K562 (cell line): ENCODE results near the gene IQCM. TPM values are rescaled to one million over a fixed set of nuclear protein-coding genes. Genes with fewer than 3 reads are reported as not detected.

ENCODE experiments used
- ATAC-seq: fragments of 200-7000 bp; cut with Tn5 transposase; 3 replicates; pipeline ENCODE4 v1.9.1; 2020; ENCODE audit warnings: moderate library complexity
- BruUV-seq: library from RNA; stranded (reverse); fragments of 400-500 nt; replicated peaks from 2 replicates; lab custom pipeline; 2021; lab: Mats Ljungman, UMichigan
- CTCF ChIA-PET: fragments of 300-600 bp; formaldehyde crosslinking; extraction: SDS; loops from one replicate; lab custom pipeline; 2021; ENCODE audit warnings: low intra/inter-chr PET ratio; lab: Yijun Ruan, JAX
- POLR2A ChIA-PET: fragments of 300-600, 350-650 bp; sonication (Branson Sonifier 250); formaldehyde crosslinking; extraction: SDS; loops from one replicate; lab custom pipeline; 2021; ENCODE audit warnings: antibody characterized with exemption, inconsistent platforms; lab: Yijun Ruan, JAX
- DNase-seq, 4 experiments: peaks; one replicate each; pipeline versions ENCODE4 v3.0.0 to v3.0.0-alpha.2; 2011 to 2018; ENCODE audit warnings: low spot score in 3 of 4, mixed read lengths in 3 of 4; ENCODE audit errors: extremely low read depth in 1 of 4
- FAIRE-seq: peaks from 2 replicates; lab custom pipeline; 2011; peaks lifted over from hg19 to GRCh38; lab: Jason Lieb, UNC
- H2AFZ ChIP-seq: 2 replicates; pipeline ENCODE4 v1.6.0; 2011; ENCODE audit warnings: low read depth, low read length, control low read depth, inconsistent platforms
- H3K27ac ChIP-seq: fragments of 200-600 bp; 3 replicates; pipeline ENCODE4 v1.8.0; 2011; ENCODE audit warnings: low read depth, mild to moderate bottlenecking, control low read depth, inconsistent platforms, low read length, moderate library complexity, mixed read lengths; ENCODE audit errors: extremely low read depth
- H3K27me3 ChIP-seq, 2 experiments: fragments of 300-600 bp in 1 of 2; 2 replicates in 1 of 2; 3 replicates in 1 of 2; pipeline versions ENCODE4 v1.6.0 to v1.8.0; 2011; ENCODE audit warnings: inconsistent platforms in 2 of 2, low read length in 2 of 2, mild to moderate bottlenecking in 1 of 2, mixed read lengths in 1 of 2, moderate library complexity in 1 of 2; ENCODE audit not compliant: control insufficient read depth in 2 of 2, insufficient read depth in 2 of 2
- H3K36me3 ChIP-seq: fragments of 300-600 bp; 3 replicates; pipeline ENCODE4 v1.8.0; 2011; ENCODE audit warnings: mild to moderate bottlenecking, low read length, inconsistent platforms; ENCODE audit not compliant: control insufficient read depth, insufficient read depth
- H3K4me1 ChIP-seq, 2 experiments: fragments of 200-600 bp in 1 of 2; replicated peaks in 1 of 2; 2 replicates in 1 of 2; 3 replicates in 1 of 2; pipeline versions ENCODE4 v1.5.1 to v1.8.0; 2011; ENCODE audit warnings: inconsistent platforms in 2 of 2, low read length in 2 of 2, mild to moderate bottlenecking in 1 of 2, mixed read lengths in 1 of 2, moderate library complexity in 1 of 2; ENCODE audit not compliant: control insufficient read depth in 2 of 2, insufficient read depth in 2 of 2
- H3K4me2 ChIP-seq: 2 replicates; pipeline ENCODE4 v1.6.1; 2011; ENCODE audit warnings: low read length, control low read depth, inconsistent platforms, mixed read lengths; ENCODE audit not compliant: insufficient read depth
- H3K4me3 ChIP-seq: fragments of 200-600 bp; sonication (generic), shearing (Covaris generic); 2 replicates; pipeline ENCODE4 v1.5.1; 2016; ENCODE audit warnings: control low read depth, inconsistent platforms
- H3K79me2 ChIP-seq: fragments of 200-600 bp; 3 replicates; pipeline ENCODE4 v1.8.0; 2011; ENCODE audit warnings: low read length, inconsistent platforms; ENCODE audit not compliant: control insufficient read depth, insufficient read depth
- H3K9ac ChIP-seq, 2 experiments: 2 replicates each; pipeline versions ENCODE4 v1.6.0 to v1.6.1; 2011; ENCODE audit warnings: low read depth in 2 of 2, low read length in 2 of 2, control low read depth in 1 of 2, inconsistent platforms in 1 of 2, mild to moderate bottlenecking in 1 of 2, mixed read lengths in 1 of 2; ENCODE audit not compliant: insufficient read depth in 1 of 2
- H3K9me1 ChIP-seq: one replicate; pipeline ENCODE4 v1.6.0; 2011; ENCODE audit warnings: inconsistent platforms, mild to moderate bottlenecking, low read length, moderate library complexity; ENCODE audit not compliant: control insufficient read depth, insufficient read depth
- H3K9me3 ChIP-seq: replicated peaks from 2 replicates; pipeline ENCODE4 v1.5.1; 2011; ENCODE audit warnings: low read depth, low read length, inconsistent platforms; ENCODE audit not compliant: control insufficient read depth, insufficient read depth
- H4K20me1 ChIP-seq: replicated peaks from 2 replicates; pipeline ENCODE4 v1.6.1; 2011; ENCODE audit warnings: low read length, inconsistent platforms, mixed read lengths; ENCODE audit not compliant: control insufficient read depth, insufficient read depth
- ATF6 ChIP-seq: sonication (generic); formaldehyde crosslinking; IDR thresholded peaks from 2 replicates; pipeline ENCODE4 v1.4.0; 2020; ENCODE audit warnings: mild to moderate bottlenecking, missing genetic modification reagents
- GTF2B ChIP-seq: IDR thresholded peaks from 2 replicates; pipeline ENCODE4 v1.6.1; 2011; ENCODE audit not compliant: insufficient read length; ENCODE audit errors: extremely low read depth
- HDAC8 ChIP-seq: fragments of 450-650 bp; IDR thresholded peaks from 2 replicates; pipeline ENCODE4 v1.6.1; 2016; ENCODE audit warnings: mild to moderate bottlenecking, missing genetic modification characterization, moderate library complexity, missing compliant biosample characterization
- IFI16 ChIP-seq: fragments of 250-450 bp; sonication (Bioruptor Pico); IDR thresholded peaks from 2 replicates; pipeline ENCODE4 v2.1.2; 2022; ENCODE audit warnings: mild to moderate bottlenecking, inconsistent platforms
- IRF2 ChIP-seq: sonication (generic); formaldehyde crosslinking; IDR thresholded peaks from 2 replicates; pipeline ENCODE4 v1.8.1; 2022; ENCODE audit warnings: mild to moderate bottlenecking, missing genetic modification reagents
- JUNB ChIP-seq: fragments of 450-650 bp; formaldehyde crosslinking; conservative IDR thresholded peaks from 2 replicates; pipeline ENCODE4 v1.4.0; 2020; ENCODE audit warnings: mild to moderate bottlenecking
- MBD2 ChIP-seq: sonication (generic); IDR thresholded peaks from 2 replicates; pipeline ENCODE4 v1.6.1; 2016; ENCODE audit warnings: low read depth, borderline replicate concordance
- MYNN ChIP-seq, 2 experiments: sonication (generic); formaldehyde crosslinking in 1 of 2; IDR thresholded peaks; 2 replicates each; pipeline versions ENCODE4 v1.5.0 to v1.6.1; 2016 to 2020; ENCODE audit warnings: antibody characterized with exemption in 1 of 2, missing genetic modification reagents in 1 of 2
- NFE2 ChIP-seq: IDR thresholded peaks from 2 replicates; pipeline ENCODE4 v1.6.1; 2014; ENCODE audit warnings: antibody characterized with exemption, low read depth
- NRF1 ChIP-seq, 2 experiments: fragments of 450-650 bp; IDR thresholded peaks in 1 of 2; conservative IDR thresholded peaks in 1 of 2; 2 replicates each; pipeline ENCODE4 v1.6.1; 2014; ENCODE audit warnings: mild to moderate bottlenecking in 2 of 2
- PTTG1 ChIP-seq: fragments of 450-650 bp; IDR thresholded peaks from 2 replicates; pipeline ENCODE4 v1.6.1; 2016; ENCODE audit warnings: low read depth, mild to moderate bottlenecking, missing genetic modification characterization, missing compliant biosample characterization
- TAF15 ChIP-seq: fragments of 200-400 bp; formaldehyde crosslinking; IDR thresholded peaks from 2 replicates; pipeline ENCODE4 v1.6.1; 2017; ENCODE audit warnings: mild to moderate bottlenecking, low read depth, low read length, moderate library complexity
- TBP ChIP-seq: optimal IDR thresholded peaks from 2 replicates; pipeline ENCODE3; 2011; ENCODE audit warnings: low read depth, low read length, improper control_type of control experiment
- ZFP30 ChIP-seq: fragments of 250-450 bp; sonication (Bioruptor Pico); IDR thresholded peaks from 2 replicates; pipeline ENCODE4 v1.8.0; 2022; ENCODE audit warnings: moderate library complexity, mild to moderate bottlenecking, inconsistent platforms, borderline replicate concordance
- ZNF165 ChIP-seq: fragments of 250-450 bp; sonication (Bioruptor Pico); IDR thresholded peaks from 2 replicates; pipeline ENCODE4 v1.4.0; 2020; ENCODE audit warnings: borderline replicate concordance
- ZNF23 ChIP-seq: fragments of 250-450 bp; sonication (Bioruptor Pico); IDR thresholded peaks from 2 replicates; pipeline ENCODE4 v1.4.0; 2020; ENCODE audit warnings: mild to moderate bottlenecking
- ZNF717 ChIP-seq: fragments of 250-450 bp; sonication (Bioruptor Pico); IDR thresholded peaks from 2 replicates; pipeline ENCODE4 v1.5.0; 2021
- WGBS: fragments of 100-300 bp; shearing (Covaris generic); methylation state at CpG from one replicate; pipeline ENCODE4 v1.1.6; 2016; ENCODE audit warnings: low coverage, mixed read lengths; ENCODE audit not compliant: insufficient coverage; ENCODE audit errors: missing lambda C conversion rate; 5-methylcytosine and 5-hydroxymethylcytosine counted together
- in situ Hi-C: fragments of 300-500 bp; cut with MboI; formaldehyde crosslinking; loops from 4 replicates; pipeline ENCODE4 v1.15.0; 2018; ENCODE audit warnings: inconsistent platforms, mixed read lengths
- intact Hi-C: fragments of 100-400 bp; cut with micrococcal nuclease; formaldehyde crosslinking; loops from 2 replicates; pipeline ENCODE4 v1.14.2; 2022
- polyA plus RNA-seq, 8 experiments: library from polyadenylated mRNA; depleted of rRNA in 4 of 8; stranded (reverse) in 5 of 8; unstranded in 3 of 8; fragments of >200 nt; fragmentation: Nextera tagmentation in 2 of 8; fragmentation: Illumina TruSeq in 1 of 8; extraction: Ambion mirVana in 2 of 8; extraction: Trizol in 1 of 8; gene quantifications; 2 replicates each; pipeline versions ENCODE4 v1.2.1 to v1.2.3, GENCODE V29; 2011 to 2014; ENCODE audit warnings: inconsistent platforms in 1 of 8, missing spikeins in 1 of 8
- total RNA-seq, 7 experiments: library from RNA; depleted of rRNA in 6 of 7; stranded (reverse); fragments of >200 nt in 6 of 7; fragmentation: Illumina TruSeq in 2 of 7; extraction: Trizol in 2 of 7; gene quantifications; 2 replicates each; pipeline versions ENCODE4 v1.2.1 to v1.2.3, GENCODE V29; 2011 to 2021; ENCODE audit warnings: low replicate concordance in 1 of 7

IQCM gene
- total and polyA plus RNA-seq, 9 of the 15 experiments (the other 6 are each of a cell fraction or from before 2014, with no cell fraction given) = not detected

GRCh38 chr4:149345424-149345823 is 470.2 kb downstream of the IQCM start:
- 0% methylated on average over 1 of the region's 1 CpG for WGBS
- CTCF ChIA-PET = no interaction called here

More at GRCh38 chr4:149345424-149345823, 470.2 kb downstream of the IQCM start:
- FAIRE-seq (no peak), ATAC-seq (no peak), DNase-seq (no peak)
- Histone ChIP-seq H3K9me3 (no peaks in the 10 kb centered on the region), H3K9ac (no peak overlapping the region), H3K36me3 (no peaks in the 10 kb centered on the region), H3K79me2 (no peaks in the 10 kb centered on the region), H3K4me2 (no peak overlapping the region), H4K20me1 (no peaks in the 10 kb centered on the region), H2AFZ (no peak overlapping the region), H3K27ac (no peak overlapping the region), H3K4me3 (no peak overlapping the region), H3K27me3 (no peaks in the 10 kb centered on the region), H3K4me1 (no peaks in the 10 kb centered on the region), H3K9me1 (no peaks in the 10 kb centered on the region)
- no TSS peak for BruUV-seq
- POLR2A ChIA-PET = no interaction called here
- TF ChIP-seq MBD2 (no peak), ZNF23 (CRISPR knock-in tag) (no peak), TBP (no peak), NRF1 (conservative IDR thresholded peaks at IDR 0.05 in 1 of 2, IDR thresholded peaks at IDR 0.05 in 1 of 2) (no peak), NFE2 (no peak), TAF15 (no peak), IRF2 (CRISPR knock-in tag) (no peak), PTTG1 (no peak), ATF6 (CRISPR knock-in tag) (no peak), GTF2B (no peak), ZFP30 (CRISPR knock-in tag) (no peak), MYNN (IDR thresholded peaks at IDR 0.05) (no peak), MYNN (CRISPR knock-in tag; IDR thresholded peaks at IDR 0.05) (no peak), IFI16 (CRISPR knock-in tag) (no peak), JUNB (no peak), HDAC8 (no peak), ZNF717 (CRISPR knock-in tag) (no peak), ZNF165 (no peak)
- intact Hi-C loops = no loop called here
- in situ Hi-C loops = no loop called here
